CD4-positive, alpha-beta T cell treated with Interleukin-6 at 100 ng/mL for 8 hours (primary cell): ENCODE data around the gene NCAM2.
"Not testable (repeated sequence)": the region's sequence is repeated elsewhere in the genome, so short reads cannot be mapped to it uniquely, and the experiment has no call there.

Source experiments
- DNase-seq: peaks from one replicate; pipeline ENCODE4 v3.0.0-alpha.2; 2020; ENCODE audit warnings: mixed read lengths, low spot score

The NCAM2 gene

GRCh38 chr21:21103692-21104091 lies 105.5 kb downstream of the NCAM2 start:
- no peak for DNase-seq

- no peak for DNase-seq
Measured at GRCh38 chr21:21109736-21110135, 111.5 kb downstream of the NCAM2 start.

- DNase-seq = no peak
Measured at GRCh38 chr21:21111309-21111920, 113.2 kb downstream of the NCAM2 start.

GRCh38 chr21:21114461-21114860 lies 116.3 kb downstream of the NCAM2 start:
- DNase-seq = no peak

GRCh38 chr21:21119091-21119490 lies 120.9 kb downstream of the NCAM2 start:
- no peak for DNase-seq

GRCh38 chr21:21122680-21123079 lies 124.5 kb downstream of the NCAM2 start:
- no peak for DNase-seq

GRCh38 chr21:21132390-21132789 lies 134.2 kb downstream of the NCAM2 start:
- DNase-seq = no peak

- DNase-seq = no peak
Measured at GRCh38 chr21:21137986-21138385, 139.8 kb downstream of the NCAM2 start.

- DNase-seq = no peak
Measured at GRCh38 chr21:21146587-21147373, 148.6 kb downstream of the NCAM2 start.

GRCh38 chr21:21147374-21147745 lies 149.2 kb downstream of the NCAM2 start:
- DNase-seq = no peak

GRCh38 chr21:21148009-21148408 lies 149.8 kb downstream of the NCAM2 start:
- DNase-seq = no peak

- no peak for DNase-seq
Measured at GRCh38 chr21:21148514-21148913, 150.3 kb downstream of the NCAM2 start.

- DNase-seq = not testable (repeated sequence)
Measured at GRCh38 chr21:21149445-21149844, 151.2 kb downstream of the NCAM2 start.

- DNase-seq = no peak
Measured at GRCh38 chr21:21151231-21151630, 153.0 kb downstream of the NCAM2 start.

- no peak for DNase-seq
Measured at GRCh38 chr21:21156397-21156796, 158.2 kb downstream of the NCAM2 start.

GRCh38 chr21:21156957-21157356 lies 158.7 kb downstream of the NCAM2 start:
- DNase-seq = no peak

GRCh38 chr21:21158376-21158918 lies 160.2 kb downstream of the NCAM2 start:
- no peak for DNase-seq

- no peak for DNase-seq
Measured at GRCh38 chr21:21159253-21159899, 161.2 kb downstream of the NCAM2 start.

- DNase-seq = no peak
Measured at GRCh38 chr21:21162786-21163185, 164.6 kb downstream of the NCAM2 start.

GRCh38 chr21:21163904-21164303 lies 165.7 kb downstream of the NCAM2 start:
- peak; percentile 1 for DNase-seq

- no peak for DNase-seq
Measured at GRCh38 chr21:21165063-21165645, 166.9 kb downstream of the NCAM2 start.

GRCh38 chr21:21174676-21175075 lies 176.5 kb downstream of the NCAM2 start:
- DNase-seq = no peak
